GM12801 (cell line): ENCODE results near the gene SCCPDH.

Source experiments
- TF ChIP-seq, protein P1 (sequence below): IDR thresholded peaks from one replicate; pipeline ENCODE4 v1.5.1; 2011; ENCODE audit warnings: control low read depth; ENCODE audit not compliant: insufficient read length; ENCODE audit errors: extremely low read depth

SCCPDH gene

GRCh38 chr1:246728311-246728710 is 4.1 kb downstream of the SCCPDH start:
- TF ChIP-seq, protein P1, sequence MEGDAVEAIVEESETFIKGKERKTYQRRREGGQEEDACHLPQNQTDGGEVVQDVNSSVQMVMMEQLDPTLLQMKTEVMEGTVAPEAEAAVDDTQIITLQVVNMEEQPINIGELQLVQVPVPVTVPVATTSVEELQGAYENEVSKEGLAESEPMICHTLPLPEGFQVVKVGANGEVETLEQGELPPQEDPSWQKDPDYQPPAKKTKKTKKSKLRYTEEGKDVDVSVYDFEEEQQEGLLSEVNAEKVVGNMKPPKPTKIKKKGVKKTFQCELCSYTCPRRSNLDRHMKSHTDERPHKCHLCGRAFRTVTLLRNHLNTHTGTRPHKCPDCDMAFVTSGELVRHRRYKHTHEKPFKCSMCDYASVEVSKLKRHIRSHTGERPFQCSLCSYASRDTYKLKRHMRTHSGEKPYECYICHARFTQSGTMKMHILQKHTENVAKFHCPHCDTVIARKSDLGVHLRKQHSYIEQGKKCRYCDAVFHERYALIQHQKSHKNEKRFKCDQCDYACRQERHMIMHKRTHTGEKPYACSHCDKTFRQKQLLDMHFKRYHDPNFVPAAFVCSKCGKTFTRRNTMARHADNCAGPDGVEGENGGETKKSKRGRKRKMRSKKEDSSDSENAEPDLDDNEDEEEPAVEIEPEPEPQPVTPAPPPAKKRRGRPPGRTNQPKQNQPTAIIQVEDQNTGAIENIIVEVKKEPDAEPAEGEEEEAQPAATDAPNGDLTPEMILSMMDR, result no peak

DNA sequence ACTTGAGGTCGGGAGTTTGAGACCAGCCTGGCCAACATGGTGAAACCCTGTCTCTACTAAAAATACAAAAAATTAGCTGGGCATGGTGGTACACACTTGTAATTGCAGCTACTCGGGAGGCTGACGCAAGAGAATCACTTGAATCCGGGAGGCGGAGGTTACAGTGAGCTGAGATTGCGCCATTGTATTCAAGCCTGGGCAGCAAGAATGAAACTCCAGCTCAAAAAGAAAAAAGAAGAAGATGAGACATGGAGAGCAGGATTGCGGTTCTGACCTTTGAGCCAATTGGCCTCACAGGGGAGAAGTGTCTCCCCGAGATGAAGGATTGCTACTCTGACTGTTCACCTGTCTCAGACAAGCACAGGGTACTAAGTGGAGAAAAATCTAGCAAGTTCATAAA is 6.6 kb downstream of the SCCPDH start:
- TF ChIP-seq, protein P1, result no peak

DNA sequence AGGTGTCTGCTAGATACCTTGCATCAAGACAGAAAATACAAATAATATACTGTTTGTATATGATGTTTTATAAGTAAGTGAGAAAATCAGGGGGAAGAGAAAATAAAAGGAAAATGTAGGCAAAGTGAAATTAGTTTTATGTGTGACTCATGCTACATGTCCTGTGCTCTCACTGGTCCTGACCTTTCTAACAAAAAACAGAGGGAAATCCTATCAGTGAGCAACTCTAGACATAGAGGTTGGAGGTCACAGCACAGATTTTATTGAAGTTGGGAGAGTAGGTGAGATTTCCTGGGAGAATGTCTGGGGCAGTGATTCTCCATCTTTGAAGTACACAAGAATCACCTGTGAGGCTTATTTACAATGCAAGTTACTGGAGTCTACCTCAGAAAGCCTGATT is 9.5 kb downstream of the SCCPDH start:
- TF ChIP-seq, protein P1, result no peak

DNA sequence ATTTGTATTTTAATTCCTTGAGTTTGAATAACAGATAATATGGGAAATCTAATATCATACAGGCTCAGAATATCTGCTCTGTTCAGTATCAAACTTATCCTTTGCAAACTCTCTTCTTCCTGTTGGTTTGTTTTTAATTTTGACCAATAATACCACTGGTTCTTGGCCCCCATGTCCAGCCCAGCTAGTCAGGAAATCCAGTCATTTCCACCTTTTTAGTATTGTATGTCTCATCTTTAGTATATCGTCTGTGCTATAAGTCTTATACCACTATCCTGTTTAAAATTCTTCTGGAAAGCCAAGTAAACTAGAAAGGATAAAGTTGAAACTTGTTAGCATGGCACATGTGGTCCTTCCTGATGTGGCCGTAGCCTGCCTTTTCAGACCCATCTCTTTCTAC is 10.7 kb downstream of the SCCPDH start:
- TF ChIP-seq, protein P1, result no peak

DNA sequence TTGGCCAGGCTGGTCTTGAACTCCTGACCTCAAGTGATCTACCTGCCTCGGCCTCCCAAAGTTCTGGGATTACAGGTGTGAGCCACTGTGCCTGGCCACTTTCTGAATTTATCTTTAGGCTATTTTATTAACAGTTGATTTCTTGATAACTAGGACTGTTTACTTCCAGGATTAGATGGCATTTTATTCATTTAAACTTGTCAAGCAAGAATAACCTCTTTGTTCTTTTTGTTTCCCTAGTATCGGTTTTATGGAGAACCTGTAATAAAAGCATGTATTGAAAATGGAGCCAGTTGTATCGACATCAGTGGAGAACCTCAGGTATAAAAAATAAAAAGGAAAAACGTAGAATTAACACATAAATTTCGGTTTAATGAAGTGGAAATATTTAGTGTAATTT is 11.5 kb downstream of the SCCPDH start:
- TF ChIP-seq, protein P1, result no peak

GRCh38 chr1:246742396-246742795 is 18.2 kb downstream of the SCCPDH start:
- TF ChIP-seq, protein P1, result no peak

- TF ChIP-seq, protein P1, result no peak
Measured at GRCh38 chr1:246748006-246748405, 23.8 kb downstream of the SCCPDH start.

GRCh38 chr1:246748867-246749266 is 24.7 kb downstream of the SCCPDH start:
- TF ChIP-seq, protein P1, result no peak
